SW480 (cell line): ENCODE data around the gene PTRHD1.
A peak's percentile ranks its signal among the peaks of the same experiment; 100 is the strongest.

ENCODE experiments used
- DNase-seq: peaks from one replicate; pipeline ENCODE4 v3.0.0-alpha.2; 2016; ENCODE audit warnings: low spot score

The PTRHD1 gene

DNA sequence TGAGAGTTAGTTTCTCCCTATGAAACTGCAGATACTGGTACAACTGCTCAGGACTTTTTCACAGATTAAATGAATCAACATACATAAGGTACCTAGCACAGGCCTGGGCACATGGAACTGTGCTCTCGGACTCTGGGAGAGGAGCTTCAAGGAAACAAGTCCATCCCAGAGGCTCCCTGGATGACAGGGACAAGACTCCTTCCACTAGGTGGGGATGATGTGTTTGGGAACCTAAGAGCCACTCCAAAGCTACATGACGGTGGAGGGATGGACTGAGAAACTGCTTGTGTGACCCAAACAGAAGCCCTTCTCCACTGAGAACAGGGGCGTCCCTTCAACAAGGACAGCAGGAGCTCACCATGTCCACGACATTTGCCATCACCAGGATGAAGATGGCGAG, 37.2 kb upstream of the PTRHD1 start:
- no peak for DNase-seq

DNA sequence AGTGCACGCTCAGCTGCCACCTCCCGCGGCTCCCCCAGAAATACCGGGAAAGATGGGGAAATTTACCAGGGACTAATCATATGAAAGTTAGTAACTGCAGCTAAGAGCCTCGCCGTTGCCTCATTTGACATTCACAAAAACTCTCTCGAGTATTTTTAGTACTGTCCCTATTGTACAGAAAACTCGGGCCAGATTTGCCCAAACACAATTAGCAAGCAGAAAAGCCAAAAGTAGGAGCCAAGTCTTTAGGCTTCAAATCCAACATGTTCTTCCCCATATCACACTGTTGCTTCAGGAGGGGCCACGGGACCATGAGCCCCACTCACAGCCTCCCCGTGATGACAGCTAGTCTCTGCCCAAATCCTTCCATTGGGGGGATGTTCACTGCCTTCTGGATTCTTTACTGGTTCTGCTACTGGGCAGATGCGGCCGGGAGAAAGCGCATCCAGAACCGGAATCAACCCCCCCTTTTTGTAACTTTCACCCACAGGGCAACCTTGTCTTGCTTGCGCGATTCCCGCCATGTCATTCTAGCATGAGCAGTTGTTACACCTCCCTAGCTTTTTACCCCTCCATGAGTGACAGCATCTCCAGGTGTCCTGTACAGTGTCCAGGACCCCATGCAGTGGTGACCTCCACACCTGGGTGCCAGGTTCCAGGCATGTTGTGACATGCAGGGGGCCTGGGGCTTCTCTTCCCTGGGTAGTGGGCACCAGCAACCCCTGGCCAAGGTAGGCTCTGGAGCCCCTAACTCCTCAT, 35.2 kb upstream of the PTRHD1 start:
- no peak for DNase-seq

DNA sequence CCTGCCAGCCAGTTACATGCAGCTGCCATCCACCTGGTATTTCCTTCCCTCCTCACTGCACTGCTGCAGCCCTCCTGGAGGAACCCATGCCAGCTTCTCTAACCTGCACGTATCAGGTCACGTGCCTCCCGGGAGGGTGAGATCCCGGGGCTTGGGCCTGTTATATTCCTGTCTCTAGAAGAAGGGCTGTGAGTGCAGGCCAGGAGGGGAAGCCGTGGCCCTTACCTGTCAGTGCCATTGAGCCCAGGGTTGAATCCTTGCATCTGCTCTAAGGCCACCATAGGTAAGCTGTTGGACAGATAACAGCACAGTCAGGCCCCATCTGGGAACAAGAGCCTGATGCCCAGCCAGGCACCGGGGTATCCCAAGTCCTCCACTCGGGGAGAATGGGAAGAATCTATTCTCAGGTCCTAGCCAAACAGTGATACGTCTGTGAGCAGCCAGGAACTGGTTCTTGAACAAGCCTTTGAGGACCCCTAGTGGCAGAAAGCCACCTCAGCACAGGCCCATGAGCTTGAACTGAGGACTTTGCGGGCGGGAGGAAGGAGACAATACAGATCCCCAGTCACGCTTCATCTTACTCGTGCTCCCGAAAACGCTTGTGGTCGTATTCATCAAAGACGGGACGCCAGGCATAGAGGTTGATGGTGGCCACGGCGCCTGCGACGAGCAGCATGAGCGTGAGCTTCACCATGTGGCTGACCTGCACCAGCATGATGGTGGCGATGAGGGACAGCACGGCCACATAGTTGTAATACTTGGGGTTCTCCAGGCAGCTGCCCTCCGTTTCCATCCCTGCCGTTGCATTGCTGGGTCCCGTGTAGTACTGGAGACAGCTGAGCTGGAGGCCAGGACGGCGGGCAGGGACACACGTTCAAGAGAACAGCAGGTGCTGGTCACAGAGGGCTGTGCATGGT, 34.4 kb upstream of the PTRHD1 start:
- peak; percentile 86 for DNase-seq

DNA sequence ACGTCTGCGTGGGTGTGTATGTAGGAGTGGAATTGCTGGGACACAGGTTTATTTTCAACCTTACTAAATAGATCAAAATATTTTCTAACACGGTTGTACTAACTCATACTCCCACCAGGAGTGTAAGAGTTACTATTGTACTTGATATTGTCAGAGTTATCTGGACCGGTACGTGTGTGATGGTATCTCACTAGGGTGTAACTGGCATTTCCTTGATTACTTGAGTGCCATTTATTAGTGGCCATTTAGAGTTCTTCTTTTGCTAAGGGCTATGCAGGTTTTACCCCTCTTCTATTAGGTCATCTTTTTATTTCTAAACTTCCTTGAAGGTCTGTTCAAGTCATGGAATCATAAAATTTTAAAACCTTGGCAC, 33.6 kb upstream of the PTRHD1 start:
- DNase-seq = no peak

DNA sequence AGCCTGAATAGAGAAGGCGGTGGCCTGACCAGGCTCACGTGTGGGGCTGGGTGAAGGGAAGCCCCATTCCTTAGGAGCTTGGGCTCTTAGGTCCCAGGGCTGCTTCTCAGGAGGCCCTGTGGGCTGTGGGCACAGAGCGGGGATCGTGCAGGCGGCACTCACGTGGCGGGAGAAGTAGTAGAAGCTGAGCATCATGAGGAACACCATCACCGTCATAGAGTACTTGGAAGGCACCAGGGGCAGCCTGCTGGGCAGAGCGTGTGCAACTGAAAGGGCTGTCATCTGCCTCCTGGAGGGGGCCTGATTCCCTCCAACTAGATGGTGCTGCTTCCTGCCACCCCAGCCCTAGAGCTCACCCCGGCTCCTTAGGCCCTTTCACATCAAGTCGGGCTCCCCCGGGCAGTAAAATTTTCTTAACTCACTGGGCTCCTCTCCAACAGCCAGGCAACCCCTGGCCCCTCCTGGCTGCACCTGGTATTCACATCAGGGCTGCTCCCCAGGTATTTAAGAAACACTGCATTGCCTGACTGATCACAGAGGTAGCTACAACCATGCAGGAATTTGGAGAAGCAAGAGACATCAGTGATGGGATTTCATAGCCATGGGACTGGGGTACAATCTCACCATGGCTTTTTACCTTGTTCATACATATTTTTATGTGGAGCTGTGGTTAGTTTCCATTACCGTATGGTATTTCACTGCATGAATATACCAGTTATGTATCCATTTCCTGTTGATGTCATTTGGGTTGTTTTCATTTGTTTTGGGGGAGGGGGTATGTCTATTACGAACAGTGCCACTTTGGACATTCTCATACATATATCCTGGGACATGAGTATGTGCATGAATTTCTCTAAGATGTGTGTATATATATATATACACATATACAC, 32.9 kb upstream of the PTRHD1 start:
- DNase-seq = no peak

DNA sequence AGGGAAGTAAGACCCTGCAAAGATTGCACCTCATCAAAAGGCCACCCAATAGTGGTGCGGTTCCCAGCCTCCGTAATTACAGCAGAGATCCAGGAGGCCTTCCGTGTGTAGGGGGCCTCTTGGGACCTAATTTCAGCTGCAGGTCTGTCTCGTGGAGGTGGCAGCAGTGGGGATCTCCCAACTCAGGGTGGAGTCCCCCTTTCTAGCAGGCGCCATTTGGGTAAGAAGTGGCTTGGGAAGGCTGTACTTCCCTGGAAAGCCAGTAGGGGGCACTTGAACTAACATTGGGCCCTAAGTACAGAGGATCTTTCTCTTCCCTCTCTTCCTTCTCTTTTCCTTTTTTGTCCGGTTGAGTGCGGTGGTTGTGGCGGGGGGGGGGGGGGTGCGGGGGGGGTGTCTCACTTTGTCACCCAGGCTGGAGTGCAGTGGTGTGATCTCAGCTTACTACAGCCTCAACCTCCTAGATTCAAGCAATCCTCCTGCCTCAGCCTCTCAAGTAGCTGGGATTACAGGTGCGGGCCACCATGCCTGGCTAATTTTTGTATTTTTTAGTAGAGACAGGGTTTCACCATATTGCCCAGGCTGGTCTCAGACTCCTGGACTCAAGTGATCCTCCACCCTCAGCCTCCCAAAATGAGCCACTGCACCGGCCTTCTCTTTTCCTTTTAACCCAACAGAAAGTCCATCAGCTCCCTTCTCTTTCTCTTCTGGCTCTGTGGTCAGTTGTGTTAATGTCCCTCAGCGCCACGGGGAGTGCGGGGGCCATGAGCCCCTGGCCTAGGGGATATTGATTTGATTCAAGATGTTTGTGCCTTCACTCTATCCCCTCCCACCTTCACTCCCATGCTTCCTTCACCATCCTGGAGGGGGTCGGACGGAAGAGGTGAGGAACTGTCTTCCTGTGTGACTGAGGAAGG, 32.0 kb upstream of the PTRHD1 start:
- peak; percentile 36 for DNase-seq

DNA sequence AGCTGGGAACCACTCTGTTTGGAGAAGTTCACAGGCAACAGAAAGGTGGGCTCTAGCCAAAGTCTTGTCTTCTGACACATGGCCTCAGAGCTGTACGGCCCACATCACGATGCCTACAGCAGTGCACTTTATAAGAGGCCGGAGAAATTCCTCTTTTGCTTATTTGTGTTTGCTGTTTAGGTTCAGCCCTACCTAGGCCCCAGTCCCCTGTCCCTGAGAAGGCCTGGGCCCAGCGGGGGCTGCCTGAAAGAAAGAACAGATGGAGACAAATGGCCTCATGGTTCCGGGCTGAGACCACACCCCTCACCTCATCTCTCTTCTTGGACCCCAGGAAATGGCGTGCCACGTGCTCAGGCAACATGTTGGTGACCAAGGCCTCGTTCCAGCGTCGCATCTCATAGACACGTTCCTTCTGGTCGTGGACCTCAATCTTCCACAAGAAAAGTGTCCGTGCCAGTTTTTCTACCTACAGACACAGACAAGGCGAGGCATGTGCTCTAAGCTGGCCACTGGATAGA, 30.9 kb upstream of the PTRHD1 start:
- no peak for DNase-seq

DNA sequence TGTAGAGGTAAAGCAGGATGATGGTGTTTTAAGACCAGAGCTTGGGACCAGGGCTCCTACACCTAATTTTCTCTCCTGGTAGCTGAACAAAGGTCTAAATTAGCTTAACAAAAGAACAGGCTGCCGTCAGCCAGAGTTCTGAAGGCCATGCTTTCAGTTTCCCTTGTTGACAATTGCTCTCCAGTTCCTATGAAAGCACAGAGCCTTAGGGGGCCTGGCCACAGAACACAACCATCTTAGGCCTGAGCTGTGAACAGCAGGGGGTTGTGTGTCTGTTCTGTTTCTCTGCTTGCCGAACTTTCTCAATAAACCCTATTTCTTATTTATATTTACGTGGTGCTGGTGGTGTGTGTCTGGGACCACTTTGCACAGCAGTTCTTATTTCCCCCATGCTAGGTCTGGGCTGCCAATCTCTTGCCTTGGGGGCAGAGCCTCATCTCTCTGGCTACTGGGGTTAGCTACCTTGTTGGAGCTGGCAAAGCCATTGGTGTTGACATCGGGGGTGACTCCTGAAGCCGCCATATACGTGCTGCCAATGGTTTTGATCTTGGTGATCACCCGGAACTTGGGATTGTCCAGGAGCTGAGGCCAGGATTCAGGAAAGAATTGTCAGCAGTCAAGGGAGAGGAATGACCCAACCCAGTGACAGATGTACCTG, 29.0 kb upstream of the PTRHD1 start:
- DNase-seq = no peak

DNA sequence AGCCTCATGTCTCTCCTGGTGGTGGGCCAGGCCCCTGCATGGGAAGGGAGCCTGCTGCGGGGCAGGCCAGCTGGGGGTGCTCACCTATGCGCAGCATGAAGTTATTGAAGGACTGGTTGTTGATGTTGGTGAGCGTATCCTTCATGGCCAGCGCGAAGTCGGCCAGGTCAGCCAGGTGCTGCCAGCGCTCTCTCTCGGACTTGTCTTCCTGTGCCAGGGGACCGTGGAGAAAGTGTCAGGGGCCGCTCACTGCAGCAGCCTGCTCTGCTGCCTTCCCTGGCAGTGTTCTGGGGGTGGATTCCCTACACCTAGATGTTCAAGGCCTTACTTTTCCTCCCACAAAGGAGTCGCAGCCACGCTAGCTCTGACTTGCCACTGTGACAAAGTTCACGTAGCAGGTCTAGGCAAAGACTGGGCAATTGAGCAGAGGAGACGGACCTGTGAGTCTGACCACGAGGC, 28.3 kb upstream of the PTRHD1 start:
- no peak for DNase-seq

DNA sequence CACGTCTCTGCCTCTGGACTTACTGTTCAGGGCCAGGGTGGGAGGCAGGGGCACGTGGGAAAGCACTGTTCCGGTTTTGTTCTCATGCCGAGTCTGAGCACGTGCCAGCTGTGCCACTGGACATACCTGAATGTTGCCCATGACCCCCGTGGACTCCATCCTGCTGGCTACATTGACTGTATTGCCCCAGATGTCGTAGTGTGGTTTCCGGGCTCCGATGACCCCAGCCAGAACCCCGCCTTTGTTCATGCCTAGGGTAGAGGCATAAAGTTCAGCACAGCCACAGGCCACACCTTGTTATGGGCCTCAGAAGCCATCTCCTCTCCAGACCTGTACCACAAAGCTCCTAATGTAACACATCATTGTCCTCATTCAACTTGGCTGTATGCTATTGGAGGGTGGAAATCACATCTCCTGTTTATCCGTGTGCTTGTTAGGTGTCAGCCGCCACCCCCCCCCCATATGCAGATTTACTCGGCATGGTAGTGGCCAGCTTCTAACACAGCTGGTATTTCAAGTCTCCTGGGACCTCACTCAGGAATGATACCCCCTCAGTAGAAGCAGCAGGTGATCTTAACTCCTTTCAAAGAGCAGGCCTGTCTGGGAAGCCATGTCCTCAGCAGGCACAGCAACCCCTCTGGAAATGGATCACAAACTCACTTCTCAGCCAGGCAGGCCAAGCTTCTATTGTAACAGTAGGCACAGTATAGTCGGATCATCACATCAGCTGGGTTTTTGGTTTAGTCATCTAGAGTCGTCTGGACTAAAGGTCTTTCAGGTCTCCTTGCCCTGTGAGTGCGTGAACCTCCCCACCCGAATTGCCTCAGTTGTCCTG, 27.6 kb upstream of the PTRHD1 start:
- no peak for DNase-seq

DNA sequence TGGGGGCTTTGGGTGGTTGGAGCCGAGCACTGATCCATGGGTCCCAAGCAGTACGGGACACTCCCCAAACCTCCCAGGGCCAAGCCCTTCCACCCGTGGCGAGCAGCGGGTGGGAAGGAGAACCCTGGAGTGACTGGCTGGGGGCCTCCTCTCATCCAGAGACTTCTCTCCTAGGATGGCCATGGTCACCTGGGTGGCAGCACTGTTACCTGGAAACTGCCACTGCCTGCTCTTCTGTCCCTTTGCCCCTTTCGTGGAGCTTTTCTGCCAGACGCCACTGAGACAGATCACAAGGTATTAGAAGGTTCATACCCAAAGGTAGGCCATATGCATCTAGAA, 27.0 kb upstream of the PTRHD1 start:
- DNase-seq = no peak

DNA sequence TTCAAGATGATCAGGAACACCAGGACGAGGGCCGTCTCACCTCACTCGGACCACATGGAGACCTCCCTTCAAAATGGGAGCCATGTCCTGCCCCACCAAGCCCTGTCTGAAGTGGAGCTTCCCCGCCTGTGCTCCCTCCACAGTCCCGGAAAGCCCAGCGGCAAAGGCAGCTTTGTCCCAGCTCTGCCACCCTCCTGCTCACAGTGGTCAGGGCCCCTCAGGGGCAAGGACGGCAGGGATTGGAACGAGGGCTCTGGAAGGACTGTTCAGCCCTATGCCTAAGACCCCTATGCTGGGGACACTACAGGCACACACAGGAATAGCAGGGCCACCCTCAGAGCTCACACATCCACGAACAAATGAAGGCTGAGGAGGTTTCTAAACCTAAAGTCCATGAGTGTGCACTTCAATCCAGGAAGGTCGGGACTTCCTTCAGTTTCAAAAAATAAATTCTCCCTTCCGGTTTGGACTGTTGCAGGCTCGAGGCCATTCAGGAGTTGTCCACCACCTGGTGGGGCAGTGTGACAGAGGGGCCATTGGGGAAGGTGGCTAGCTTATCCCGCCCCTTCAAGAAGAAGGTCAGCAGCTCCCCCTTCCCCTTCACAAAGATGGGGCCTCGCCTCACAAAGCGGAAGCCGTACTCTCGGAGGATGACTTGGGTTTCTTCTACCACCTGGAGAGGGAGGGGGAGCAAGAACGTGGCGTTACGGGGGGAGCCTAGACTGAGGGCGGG, 26.4 kb upstream of the PTRHD1 start:
- DNase-seq = no peak

DNA sequence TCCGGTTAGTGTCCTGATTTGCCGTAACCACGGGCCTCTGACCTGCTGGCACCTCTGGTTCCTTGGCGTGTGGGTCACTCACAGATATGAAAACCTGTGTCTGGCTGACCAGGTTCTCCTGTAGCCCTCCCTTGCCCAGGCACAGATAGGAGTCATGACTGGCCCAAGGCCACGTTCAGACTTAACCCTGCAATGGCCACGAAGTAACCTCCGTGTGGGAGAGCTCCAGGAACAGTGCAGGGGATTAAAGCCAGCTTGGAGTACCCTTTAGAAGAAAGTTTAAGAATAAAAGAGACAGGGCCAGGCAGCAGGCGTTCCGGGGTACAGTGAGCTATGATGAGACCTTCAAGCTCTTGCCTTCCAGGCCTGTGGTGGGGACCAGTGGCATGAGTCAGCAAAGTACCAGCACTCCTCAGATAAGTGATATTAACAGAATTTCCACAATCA, 25.6 kb upstream of the PTRHD1 start:
- no peak for DNase-seq

DNA sequence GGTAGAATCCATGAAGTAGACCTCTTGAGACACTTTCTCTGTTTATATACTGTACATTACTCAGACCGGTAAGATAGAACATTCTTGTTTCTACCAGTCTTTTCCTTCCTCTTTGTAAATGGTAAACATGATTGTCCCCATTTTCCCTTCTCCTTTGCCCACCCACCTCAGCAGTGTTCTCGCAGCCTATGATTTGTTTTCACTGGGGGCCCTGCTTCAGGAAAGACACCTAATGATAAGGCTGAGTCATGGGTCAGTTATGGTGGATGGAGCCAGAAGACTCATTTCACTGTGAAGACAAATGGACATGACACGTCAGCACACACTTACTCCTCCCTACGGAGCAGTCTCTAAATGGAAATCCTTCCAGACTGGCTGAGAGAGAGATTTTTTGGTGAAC, 23.7 kb upstream of the PTRHD1 start:
- no peak for DNase-seq

DNA sequence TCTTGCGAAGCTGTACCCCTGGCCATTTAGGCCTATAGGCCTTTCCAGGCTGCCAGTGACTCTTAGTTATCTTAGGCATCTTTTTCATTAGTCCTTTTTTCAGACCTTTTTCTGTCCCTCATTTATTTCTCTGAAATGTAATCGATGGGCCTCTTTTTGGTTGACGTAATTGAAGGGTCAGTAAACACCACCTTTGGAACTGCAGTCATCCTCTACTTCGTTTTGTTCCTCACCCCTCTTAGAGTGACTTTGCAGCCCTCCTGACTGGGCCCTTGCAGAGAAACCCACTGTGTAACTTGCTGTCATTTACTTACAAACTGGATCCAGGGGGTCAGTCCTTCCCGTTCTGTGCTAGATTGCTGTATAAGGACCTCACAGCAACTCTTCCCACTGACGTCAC, 23.2 kb upstream of the PTRHD1 start:
- no peak for DNase-seq

DNA sequence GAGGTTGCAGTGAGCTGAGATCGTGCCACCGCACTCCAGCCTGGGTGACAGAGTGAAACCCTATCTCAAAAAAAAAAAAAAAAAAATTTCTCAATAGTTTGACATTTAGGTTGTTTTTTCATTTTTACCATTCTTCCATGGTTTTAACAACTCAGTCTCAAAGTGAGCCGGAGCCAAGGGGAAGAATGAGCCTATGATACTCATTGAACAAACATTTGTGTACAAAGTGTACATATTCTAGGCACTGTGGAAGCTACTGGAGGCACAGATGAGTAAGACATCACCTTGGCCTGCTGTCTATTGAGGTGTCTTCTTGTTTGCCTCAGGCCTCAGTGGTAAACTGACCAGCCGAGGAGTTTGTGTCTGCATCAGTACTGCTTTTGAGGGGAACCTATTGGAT, 22.0 kb upstream of the PTRHD1 start:
- no peak for DNase-seq

DNA sequence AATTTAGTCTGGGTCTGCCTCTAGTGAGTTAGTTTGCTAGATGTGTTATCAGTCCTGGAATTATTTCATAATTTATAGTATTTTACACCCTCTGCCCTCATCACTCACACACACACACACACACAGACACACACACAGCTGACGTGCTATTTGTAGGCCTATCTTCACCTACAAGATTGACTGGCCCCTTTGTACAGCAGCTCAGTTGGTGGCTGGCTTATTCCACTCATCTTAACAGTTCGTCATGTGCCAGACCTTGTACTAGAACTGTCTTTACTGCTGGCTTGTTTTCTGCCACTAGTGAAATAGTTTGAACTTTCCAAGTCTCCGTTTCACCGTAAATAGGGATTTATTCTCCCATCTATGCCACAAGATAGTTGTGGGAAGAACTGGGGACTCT, 21.3 kb upstream of the PTRHD1 start:
- DNase-seq = no peak

DNA sequence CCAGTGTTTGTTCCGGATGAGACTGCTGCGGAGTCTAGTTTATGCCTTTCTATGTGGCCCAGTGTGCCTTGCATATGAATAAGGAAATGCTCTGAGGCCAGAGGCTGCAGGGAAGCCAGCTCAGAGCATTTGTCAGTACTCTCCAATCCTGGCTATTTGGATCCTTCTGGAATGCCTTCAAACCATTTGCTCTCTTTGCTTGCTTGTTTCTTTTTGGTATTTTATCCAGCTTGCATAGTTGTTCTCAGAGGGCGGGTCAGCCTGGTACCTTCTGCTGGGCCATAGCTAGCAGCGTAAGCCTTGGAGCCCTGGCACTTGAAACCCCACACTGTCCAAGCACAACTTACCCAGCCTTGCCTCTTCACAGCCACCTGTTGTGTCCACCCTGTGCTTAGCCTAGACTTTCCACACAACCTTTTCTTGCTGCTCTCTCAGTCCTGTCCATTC, 20.5 kb upstream of the PTRHD1 start:
- DNase-seq = no peak
